HEK293 (cell line): ENCODE results near the gene EMD.

ENCODE experiments used
- BCL11B ChIP-seq: fragments of 450-650 bp; formaldehyde crosslinking; IDR thresholded peaks from 2 replicates; pipeline ENCODE4 v1.5.1; 2016; ENCODE audit warnings: low read depth, missing biosample characterization, missing genetic modification characterization
- GLIS2 ChIP-seq: fragments of 450-650 bp; formaldehyde crosslinking; IDR thresholded peaks from 2 replicates; pipeline ENCODE4 v1.5.1; 2016; ENCODE audit warnings: missing biosample characterization, missing genetic modification characterization
- HOXA7 ChIP-seq: sonication (generic); formaldehyde crosslinking; IDR thresholded peaks from 2 replicates; pipeline ENCODE4 v1.8.1; 2022; ENCODE audit warnings: missing genetic modification reagents, borderline replicate concordance
- KLF10 ChIP-seq: fragments of 450-650 bp; IDR thresholded peaks from 2 replicates; pipeline ENCODE4 v1.5.1; 2018; ENCODE audit warnings: missing biosample characterization, mild to moderate bottlenecking, missing genetic modification characterization
- KLF7 ChIP-seq: fragments of 450-650 bp; formaldehyde crosslinking; IDR thresholded peaks from 2 replicates; pipeline ENCODE4 v1.5.1; 2016; ENCODE audit warnings: missing biosample characterization, missing genetic modification characterization, borderline replicate concordance
- ZBTB17 ChIP-seq: fragments of 450-650 bp; formaldehyde crosslinking; IDR thresholded peaks from 2 replicates; pipeline ENCODE4 v1.5.1; 2016; ENCODE audit warnings: missing biosample characterization, missing genetic modification characterization
- ZBTB20 ChIP-seq: fragments of 450-650 bp; formaldehyde crosslinking; IDR thresholded peaks from 2 replicates; pipeline ENCODE4 v1.5.1; 2016; ENCODE audit warnings: missing biosample characterization, missing genetic modification characterization
- ZBTB48 ChIP-seq: fragments of 450-650 bp; formaldehyde crosslinking; IDR thresholded peaks from 2 replicates; pipeline ENCODE4 v1.5.1; 2016; ENCODE audit warnings: missing biosample characterization, missing genetic modification characterization
- ZFHX2 ChIP-seq: fragments of 450-650 bp; formaldehyde crosslinking; conservative IDR thresholded peaks from 2 replicates; pipeline ENCODE4 v1.5.1; 2016; ENCODE audit warnings: missing biosample characterization, missing genetic modification characterization
- ZNF146 ChIP-seq: fragments of 450-650 bp; formaldehyde crosslinking; IDR thresholded peaks from 2 replicates; pipeline ENCODE4 v1.5.1; 2016; ENCODE audit warnings: missing biosample characterization, missing genetic modification characterization
- ZNF223 ChIP-seq: fragments of 450-650 bp; formaldehyde crosslinking; IDR thresholded peaks from 2 replicates; pipeline ENCODE4 v1.5.1; 2016; ENCODE audit warnings: missing biosample characterization, missing genetic modification characterization
- ZNF248 ChIP-seq: fragments of 450-650 bp; formaldehyde crosslinking; IDR thresholded peaks from 2 replicates; pipeline ENCODE4 v1.5.1; 2017; ENCODE audit warnings: missing biosample characterization, missing genetic modification characterization
- ZNF335 ChIP-seq: fragments of 450-650 bp; formaldehyde crosslinking; conservative IDR thresholded peaks from 2 replicates; pipeline ENCODE4 v1.5.1; 2016; ENCODE audit warnings: missing biosample characterization, missing genetic modification characterization
- ZNF510 ChIP-seq: fragments of 450-650 bp; formaldehyde crosslinking; IDR thresholded peaks from 2 replicates; pipeline ENCODE4 v1.5.1; 2018; ENCODE audit warnings: mild to moderate bottlenecking, missing genetic modification characterization, missing biosample characterization; ENCODE audit not compliant: insufficient replicate concordance
- ZNF555 ChIP-seq: fragments of 450-650 bp; formaldehyde crosslinking; conservative IDR thresholded peaks from 2 replicates; pipeline ENCODE4 v1.5.1; 2017; ENCODE audit warnings: missing biosample characterization, mild to moderate bottlenecking, missing genetic modification characterization, inconsistent platforms
- ZNF571 ChIP-seq: fragments of 450-650 bp; formaldehyde crosslinking; IDR thresholded peaks from 2 replicates; pipeline ENCODE4 v1.5.0; 2017; ENCODE audit warnings: missing biosample characterization, missing genetic modification characterization
- ZNF600 ChIP-seq: fragments of 450-650 bp; formaldehyde crosslinking; IDR thresholded peaks from 2 replicates; pipeline ENCODE4 v1.5.1; 2016; ENCODE audit warnings: missing biosample characterization, missing genetic modification characterization
- ZNF660 ChIP-seq: fragments of 450-650 bp; IDR thresholded peaks from 2 replicates; pipeline ENCODE4 v1.5.1; 2018; ENCODE audit warnings: missing biosample characterization, mild to moderate bottlenecking, missing genetic modification characterization
- ZNF701 ChIP-seq: fragments of 450-650 bp; formaldehyde crosslinking; IDR thresholded peaks from 2 replicates; pipeline ENCODE4 v1.5.1; 2016; ENCODE audit warnings: missing biosample characterization, missing genetic modification characterization
- ZNF843 ChIP-seq: fragments of 450-650 bp; formaldehyde crosslinking; IDR thresholded peaks from 2 replicates; pipeline ENCODE4 v1.5.1; 2016; ENCODE audit warnings: missing biosample characterization, missing genetic modification characterization
- TF ChIP-seq, protein P1 (sequence below): fragments of 450-650 bp; formaldehyde crosslinking; IDR thresholded peaks from 2 replicates; pipeline ENCODE4 v1.5.1; 2017; ENCODE audit warnings: missing biosample characterization, missing genetic modification characterization
- TF ChIP-seq, protein P2 (sequence below): fragments of 450-650 bp; formaldehyde crosslinking; IDR thresholded peaks from 2 replicates; pipeline ENCODE4 v1.5.1; 2017; ENCODE audit warnings: missing biosample characterization, mild to moderate bottlenecking, missing genetic modification characterization, moderate library complexity
- TF ChIP-seq, protein P3 (sequence below): fragments of 450-650 bp; formaldehyde crosslinking; IDR thresholded peaks from 2 replicates; pipeline ENCODE4 v1.5.1; 2016; ENCODE audit warnings: missing biosample characterization, missing genetic modification characterization
- TF ChIP-seq, protein P4 (sequence below): fragments of 450-650 bp; formaldehyde crosslinking; IDR thresholded peaks from 2 replicates; pipeline ENCODE4 v1.5.1; 2016; ENCODE audit warnings: missing biosample characterization, missing genetic modification characterization
- TF ChIP-seq, protein P5 (sequence below): fragments of 450-650 bp; formaldehyde crosslinking; IDR thresholded peaks from 2 replicates; pipeline ENCODE4 v1.5.1; 2016; ENCODE audit warnings: missing biosample characterization, missing genetic modification characterization
- TF ChIP-seq, protein P6 (sequence below): fragments of 450-650 bp; formaldehyde crosslinking; IDR thresholded peaks from 2 replicates; pipeline ENCODE4 v1.5.1; 2016; ENCODE audit warnings: missing biosample characterization, missing genetic modification characterization
- TF ChIP-seq, protein P7 (sequence below): fragments of 450-650 bp; formaldehyde crosslinking; IDR thresholded peaks from 2 replicates; pipeline ENCODE4 v1.5.1; 2016; ENCODE audit warnings: missing biosample characterization, missing genetic modification characterization

The EMD gene

DNA sequence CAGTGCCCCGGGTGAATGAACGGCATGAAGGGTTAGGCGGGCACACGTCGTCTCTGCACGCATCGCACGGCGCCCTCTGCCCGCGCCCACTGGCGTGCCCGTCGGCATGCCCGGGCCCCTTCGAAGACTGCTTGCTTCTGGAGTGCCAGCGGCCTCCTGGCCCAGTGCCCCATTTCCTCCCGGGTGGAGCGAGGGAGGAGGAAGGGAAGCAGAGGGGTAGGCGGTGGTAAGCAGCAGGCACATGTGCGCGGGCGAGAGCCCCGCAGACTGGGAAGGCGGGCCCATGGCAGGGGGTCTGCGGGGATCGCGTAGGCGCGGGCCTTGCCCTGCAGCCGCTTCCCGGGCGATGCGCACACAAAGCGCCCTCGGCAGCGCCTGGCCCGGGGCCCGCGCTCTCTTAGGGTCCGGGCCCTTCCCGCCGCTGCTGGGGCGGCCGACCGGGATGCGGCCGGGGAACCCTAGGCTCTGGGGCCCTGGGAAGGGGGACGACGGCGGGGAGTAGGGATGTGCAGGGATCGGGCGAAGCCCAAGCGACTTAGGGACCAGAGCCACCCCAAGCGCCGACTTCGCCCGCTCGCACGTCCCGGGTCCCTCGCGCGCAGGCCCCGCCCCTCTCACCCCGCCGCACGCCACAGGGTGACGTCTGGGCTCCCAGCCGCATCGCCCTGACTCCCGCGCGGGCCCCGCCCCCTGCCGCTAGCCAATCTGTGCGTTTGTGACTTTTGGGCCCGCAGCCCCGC, 866 bp upstream of the EMD start (continued):
- TF ChIP-seq GLIS2 (tag by site-specific recombination), result peak; percentile 82
- TF ChIP-seq, protein P1, sequence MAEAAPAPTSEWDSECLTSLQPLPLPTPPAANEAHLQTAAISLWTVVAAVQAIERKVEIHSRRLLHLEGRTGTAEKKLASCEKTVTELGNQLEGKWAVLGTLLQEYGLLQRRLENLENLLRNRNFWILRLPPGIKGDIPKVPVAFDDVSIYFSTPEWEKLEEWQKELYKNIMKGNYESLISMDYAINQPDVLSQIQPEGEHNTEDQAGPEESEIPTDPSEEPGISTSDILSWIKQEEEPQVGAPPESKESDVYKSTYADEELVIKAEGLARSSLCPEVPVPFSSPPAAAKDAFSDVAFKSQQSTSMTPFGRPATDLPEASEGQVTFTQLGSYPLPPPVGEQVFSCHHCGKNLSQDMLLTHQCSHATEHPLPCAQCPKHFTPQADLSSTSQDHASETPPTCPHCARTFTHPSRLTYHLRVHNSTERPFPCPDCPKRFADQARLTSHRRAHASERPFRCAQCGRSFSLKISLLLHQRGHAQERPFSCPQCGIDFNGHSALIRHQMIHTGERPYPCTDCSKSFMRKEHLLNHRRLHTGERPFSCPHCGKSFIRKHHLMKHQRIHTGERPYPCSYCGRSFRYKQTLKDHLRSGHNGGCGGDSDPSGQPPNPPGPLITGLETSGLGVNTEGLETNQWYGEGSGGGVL, result peak; percentile 34; the same call in 1 of the 2 replicates
- TF ChIP-seq, protein P2, sequence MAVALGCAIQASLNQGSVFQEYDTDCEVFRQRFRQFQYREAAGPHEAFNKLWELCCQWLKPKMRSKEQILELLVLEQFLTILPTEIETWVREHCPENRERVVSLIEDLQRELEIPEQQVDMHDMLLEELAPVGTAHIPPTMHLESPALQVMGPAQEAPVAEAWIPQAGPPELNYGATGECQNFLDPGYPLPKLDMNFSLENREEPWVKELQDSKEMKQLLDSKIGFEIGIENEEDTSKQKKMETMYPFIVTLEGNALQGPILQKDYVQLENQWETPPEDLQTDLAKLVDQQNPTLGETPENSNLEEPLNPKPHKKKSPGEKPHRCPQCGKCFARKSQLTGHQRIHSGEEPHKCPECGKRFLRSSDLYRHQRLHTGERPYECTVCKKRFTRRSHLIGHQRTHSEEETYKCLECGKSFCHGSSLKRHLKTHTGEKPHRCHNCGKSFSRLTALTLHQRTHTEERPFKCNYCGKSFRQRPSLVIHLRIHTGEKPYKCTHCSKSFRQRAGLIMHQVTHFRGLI (tag by site-specific recombination), result peak; percentile 31; the same call in 1 of the 2 replicates
- TF ChIP-seq ZNF555 (tag by site-specific recombination), result no peak
- TF ChIP-seq ZFHX2 (tag by site-specific recombination), result peak; percentile 98
- TF ChIP-seq ZNF223, result no peak
- no peak for TF ChIP-seq KLF7 (tag by site-specific recombination)
- no peak for TF ChIP-seq HOXA7 (CRISPR knock-in tag)
- TF ChIP-seq, protein P3, sequence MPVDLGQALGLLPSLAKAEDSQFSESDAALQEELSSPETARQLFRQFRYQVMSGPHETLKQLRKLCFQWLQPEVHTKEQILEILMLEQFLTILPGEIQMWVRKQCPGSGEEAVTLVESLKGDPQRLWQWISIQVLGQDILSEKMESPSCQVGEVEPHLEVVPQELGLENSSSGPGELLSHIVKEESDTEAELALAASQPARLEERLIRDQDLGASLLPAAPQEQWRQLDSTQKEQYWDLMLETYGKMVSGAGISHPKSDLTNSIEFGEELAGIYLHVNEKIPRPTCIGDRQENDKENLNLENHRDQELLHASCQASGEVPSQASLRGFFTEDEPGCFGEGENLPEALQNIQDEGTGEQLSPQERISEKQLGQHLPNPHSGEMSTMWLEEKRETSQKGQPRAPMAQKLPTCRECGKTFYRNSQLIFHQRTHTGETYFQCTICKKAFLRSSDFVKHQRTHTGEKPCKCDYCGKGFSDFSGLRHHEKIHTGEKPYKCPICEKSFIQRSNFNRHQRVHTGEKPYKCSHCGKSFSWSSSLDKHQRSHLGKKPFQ (tag by site-specific recombination), result no peak
- no peak for TF ChIP-seq ZNF510
- TF ChIP-seq ZBTB17, result no peak
- peak; percentile 52 for TF ChIP-seq ZNF600 (tag by site-specific recombination)
- TF ChIP-seq, protein P4, sequence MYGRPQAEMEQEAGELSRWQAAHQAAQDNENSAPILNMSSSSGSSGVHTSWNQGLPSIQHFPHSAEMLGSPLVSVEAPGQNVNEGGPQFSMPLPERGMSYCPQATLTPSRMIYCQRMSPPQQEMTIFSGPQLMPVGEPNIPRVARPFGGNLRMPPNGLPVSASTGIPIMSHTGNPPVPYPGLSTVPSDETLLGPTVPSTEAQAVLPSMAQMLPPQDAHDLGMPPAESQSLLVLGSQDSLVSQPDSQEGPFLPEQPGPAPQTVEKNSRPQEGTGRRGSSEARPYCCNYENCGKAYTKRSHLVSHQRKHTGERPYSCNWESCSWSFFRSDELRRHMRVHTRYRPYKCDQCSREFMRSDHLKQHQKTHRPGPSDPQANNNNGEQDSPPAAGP (tag by site-specific recombination), result no peak
- TF ChIP-seq ZNF701 (tag by site-specific recombination), result no peak
- no peak for TF ChIP-seq ZNF843 (tag by site-specific recombination)
- TF ChIP-seq, protein P5, sequence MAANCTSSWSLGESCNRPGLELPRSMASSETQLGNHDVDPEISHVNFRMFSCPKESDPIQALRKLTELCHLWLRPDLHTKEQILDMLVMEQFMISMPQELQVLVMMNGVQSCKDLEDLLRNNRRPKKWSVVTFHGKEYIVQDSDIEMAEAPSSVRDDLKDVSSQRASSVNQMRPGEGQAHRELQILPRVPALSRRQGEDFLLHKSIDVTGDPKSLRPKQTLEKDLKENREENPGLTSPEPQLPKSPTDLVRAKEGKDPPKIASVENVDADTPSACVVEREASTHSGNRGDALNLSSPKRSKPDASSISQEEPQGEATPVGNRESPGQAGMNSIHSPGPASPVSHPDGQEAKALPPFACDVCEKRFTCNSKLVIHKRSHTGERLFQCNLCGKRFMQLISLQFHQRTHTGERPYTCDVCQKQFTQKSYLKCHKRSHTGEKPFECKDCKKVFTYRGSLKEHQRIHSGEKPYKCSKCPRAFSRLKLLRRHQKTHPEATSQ (tag by site-specific recombination), result no peak
- no peak; the same call in 1 of the 2 replicates for TF ChIP-seq BCL11B (tag by site-specific recombination)
- TF ChIP-seq KLF10 (tag by site-specific recombination), result no peak; the same call in 1 of the 2 replicates
- TF ChIP-seq ZNF571 (tag by site-specific recombination), result no peak
- TF ChIP-seq, protein P6, sequence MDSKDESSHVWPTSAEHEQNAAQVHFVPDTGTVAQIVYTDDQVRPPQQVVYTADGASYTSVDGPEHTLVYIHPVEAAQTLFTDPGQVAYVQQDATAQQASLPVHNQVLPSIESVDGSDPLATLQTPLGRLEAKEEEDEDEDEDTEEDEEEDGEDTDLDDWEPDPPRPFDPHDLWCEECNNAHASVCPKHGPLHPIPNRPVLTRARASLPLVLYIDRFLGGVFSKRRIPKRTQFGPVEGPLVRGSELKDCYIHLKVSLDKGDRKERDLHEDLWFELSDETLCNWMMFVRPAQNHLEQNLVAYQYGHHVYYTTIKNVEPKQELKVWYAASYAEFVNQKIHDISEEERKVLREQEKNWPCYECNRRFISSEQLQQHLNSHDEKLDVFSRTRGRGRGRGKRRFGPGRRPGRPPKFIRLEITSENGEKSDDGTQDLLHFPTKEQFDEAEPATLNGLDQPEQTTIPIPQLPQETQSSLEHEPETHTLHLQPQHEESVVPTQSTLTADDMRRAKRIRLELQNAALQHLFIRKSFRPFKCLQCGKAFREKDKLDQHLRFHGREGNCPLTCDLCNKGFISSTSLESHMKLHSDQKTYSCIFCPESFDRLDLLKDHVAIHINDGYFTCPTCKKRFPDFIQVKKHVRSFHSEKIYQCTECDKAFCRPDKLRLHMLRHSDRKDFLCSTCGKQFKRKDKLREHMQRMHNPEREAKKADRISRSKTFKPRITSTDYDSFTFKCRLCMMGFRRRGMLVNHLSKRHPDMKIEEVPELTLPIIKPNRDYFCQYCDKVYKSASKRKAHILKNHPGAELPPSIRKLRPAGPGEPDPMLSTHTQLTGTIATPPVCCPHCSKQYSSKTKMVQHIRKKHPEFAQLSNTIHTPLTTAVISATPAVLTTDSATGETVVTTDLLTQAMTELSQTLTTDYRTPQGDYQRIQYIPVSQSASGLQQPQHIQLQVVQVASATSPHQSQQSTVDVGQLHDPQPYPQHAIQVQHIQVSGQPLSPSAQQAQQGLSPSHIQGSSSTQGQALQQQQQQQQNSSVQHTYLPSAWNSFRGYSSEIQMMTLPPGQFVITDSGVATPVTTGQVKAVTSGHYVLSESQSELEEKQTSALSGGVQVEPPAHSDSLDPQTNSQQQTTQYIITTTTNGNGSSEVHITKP (tag by site-specific recombination), result peak; percentile 63
- no peak for TF ChIP-seq ZNF146 (tag by site-specific recombination)
- peak; percentile 89 for TF ChIP-seq ZNF335
- TF ChIP-seq ZNF248 (tag by site-specific recombination), result no peak
- TF ChIP-seq ZBTB20, result peak; percentile 99
- peak; percentile 100 for TF ChIP-seq ZBTB48 (tag by site-specific recombination)
- TF ChIP-seq, protein P7, sequence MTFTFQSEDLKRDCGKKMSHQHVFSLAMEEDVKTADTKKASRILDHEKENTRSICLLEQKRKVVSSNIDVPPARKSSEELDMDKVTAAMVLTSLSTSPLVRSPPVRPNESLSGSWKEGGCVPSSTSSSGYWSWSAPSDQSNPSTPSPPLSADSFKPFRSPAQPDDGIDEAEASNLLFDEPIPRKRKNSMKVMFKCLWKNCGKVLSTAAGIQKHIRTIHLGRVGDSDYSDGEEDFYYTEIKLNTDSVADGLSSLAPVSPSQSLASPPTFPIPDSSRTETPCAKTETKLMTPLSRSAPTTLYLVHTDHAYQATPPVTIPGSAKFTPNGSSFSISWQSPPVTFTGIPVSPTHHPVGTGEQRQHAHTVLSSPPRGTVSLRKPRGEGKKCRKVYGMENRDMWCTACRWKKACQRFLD (tag by site-specific recombination), result no peak
- no peak for TF ChIP-seq ZNF660 (tag by site-specific recombination)
